HL-60/S4 treated with phorbol 12-myristate 13-acetate at 8.2 ng/mL for 4 days and 3 days (cell line): ENCODE data around the gene CDHR3.

Source experiments
- in situ Hi-C: fragments of 300-500 bp; cut with MboI; formaldehyde crosslinking; loops from 2 replicates; pipeline ENCODE4 v1.15.0; 2022; ENCODE audit warnings: low sequenced_read_pairs

The CDHR3 gene

DNA sequence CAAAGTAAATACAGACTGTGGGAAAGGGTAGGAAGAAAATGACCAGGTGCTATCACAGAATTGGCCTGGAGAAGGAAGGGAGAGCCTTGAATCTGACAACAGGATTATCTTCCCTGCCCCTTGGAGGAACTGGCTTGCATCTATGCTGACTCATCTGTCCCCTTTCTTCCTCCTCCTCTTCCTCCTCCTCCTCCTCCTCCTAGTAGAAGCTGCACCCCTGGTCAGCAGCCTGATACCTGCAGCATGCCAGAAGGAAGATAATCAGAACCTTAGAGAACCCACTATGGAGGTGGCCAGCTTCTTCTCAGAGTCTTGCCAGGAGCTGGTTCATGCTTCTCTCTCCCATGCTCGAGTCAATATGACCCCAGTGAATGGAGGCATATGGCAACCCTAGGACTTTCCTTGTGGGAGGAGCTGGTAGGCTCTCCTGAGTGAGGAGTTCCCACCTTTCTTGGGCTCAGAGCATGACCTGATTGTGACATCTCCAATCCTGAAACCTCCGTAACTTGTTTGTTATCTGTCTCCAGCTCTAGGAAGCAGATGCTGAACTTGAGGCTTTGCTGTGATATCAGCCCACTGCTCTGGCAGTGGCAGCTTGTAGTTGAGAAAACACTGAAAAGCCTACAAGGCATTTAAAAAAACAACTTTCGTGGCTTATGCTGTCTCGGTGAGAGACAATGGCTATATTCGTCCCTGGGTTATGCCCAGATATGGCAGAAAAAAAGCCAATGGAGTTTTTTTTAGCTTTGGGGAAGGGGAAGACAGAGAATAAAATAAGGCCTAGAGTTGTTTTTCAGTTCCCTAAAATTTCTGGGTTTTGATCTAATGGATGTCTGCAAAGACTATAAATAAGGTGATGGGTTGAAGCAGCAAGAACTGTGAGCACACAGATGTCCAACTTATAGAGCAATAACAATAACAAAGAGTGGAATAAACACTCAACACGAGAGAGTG is 60.6 kb downstream of the CDHR3 start:
- in situ Hi-C loops: no loop called here

DNA sequence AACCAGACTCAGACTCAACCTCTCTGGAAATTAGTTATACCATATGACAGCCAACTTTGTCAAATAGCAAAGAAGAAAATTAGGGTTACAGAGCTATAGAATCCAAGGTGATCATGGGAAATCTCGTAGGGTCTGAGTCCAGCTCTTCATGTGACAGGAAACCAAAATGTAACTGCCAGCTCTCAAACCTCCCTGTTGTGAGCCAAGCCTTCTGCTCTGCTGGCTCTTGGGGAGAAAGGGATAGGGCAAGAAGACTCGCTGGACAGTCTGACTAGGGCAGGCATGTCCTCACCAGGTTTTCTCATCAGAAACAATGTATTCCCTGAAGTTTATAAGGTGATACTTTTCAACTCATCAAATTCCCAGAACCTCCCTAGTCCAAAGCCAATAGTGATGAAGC is 63.0 kb downstream of the CDHR3 start:
- in situ Hi-C loops: loop anchor here (25.0 kb wide), 1 partner anchor 364 kb away; no protein-coding TSS in a partner anchor

DNA sequence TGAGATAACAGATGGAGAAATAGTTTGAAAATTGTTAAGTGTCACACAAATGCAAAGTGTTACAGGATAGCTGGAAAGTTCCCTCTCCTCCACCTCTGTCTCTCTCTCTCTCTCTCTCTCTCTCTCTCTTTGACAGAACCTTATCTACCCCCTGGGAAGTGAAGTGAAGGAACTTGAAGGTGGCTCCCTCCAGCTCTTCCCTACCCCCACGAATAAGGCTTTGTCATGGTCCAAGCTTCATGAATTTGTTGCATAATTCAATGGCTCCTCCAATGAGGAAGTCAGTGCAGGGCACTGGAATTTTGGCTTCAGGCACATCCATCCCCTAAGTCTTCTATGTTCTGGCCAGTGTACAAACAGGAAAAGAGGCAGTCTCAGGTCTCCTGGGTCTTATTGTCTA is 66.4 kb downstream of the CDHR3 start:
- in situ Hi-C loops: loop anchor here (25.0 kb wide), 1 partner anchor 367 kb away; no protein-coding TSS in a partner anchor

DNA sequence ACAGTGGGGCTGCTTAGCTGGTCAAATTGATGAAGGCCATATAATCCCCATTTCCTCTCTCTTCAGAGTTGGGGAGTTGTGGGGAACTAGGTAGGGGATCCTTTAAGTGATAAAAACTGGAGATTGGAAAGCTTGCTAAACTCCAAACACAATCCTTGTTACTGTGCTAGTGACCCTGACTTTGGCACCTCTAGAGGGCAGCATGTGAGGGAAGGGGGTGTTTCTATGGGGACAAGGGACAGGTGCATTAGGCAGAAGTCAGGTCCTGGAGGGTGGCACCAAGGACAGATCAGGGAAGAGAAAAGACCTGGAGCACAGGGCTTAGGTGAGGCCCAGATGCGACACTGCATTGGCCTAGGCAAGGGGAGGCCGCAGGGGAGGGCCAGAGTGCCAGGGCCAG is 66.9 kb downstream of the CDHR3 start:
- in situ Hi-C loops: loop anchor here (25.0 kb wide), 1 partner anchor 368 kb away; no protein-coding TSS in a partner anchor

DNA sequence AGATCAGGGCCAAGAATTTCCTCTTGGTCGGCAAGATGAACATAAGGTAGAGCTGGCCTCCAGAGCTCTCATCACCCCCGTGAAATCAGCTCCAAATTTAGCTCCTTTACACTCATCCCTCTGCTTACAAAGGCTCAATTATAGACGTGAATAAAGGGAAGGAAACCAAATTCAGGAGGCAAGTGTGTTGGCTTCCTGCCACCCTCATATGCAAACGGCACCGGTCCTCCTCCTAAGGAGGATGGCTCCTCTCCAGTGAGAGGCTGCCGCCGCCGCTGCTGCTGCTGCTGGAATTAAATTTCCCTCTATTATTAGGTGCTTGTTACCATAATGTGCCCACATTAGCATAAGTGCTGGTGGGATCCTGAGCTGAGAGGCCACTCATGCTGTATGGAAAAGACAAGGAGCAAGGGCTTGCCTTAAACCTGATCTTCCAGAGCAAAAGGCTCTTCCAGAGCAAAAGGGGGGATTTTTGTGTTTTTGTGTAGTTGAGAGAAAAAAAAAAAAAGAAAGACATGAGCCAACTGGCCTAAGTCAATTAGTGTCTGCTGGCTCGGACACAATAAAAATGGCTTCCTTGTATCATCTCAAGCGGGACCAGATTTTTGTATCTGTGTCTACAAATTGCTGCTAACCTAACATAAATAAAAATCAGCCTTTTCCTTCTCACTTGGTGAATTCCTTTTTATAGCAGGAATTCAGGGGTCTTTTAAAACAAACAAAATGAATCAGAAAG is 68.4 kb downstream of the CDHR3 start:
- in situ Hi-C loops: loop anchor here (25.0 kb wide), 1 partner anchor 369 kb away; no protein-coding TSS in a partner anchor

DNA sequence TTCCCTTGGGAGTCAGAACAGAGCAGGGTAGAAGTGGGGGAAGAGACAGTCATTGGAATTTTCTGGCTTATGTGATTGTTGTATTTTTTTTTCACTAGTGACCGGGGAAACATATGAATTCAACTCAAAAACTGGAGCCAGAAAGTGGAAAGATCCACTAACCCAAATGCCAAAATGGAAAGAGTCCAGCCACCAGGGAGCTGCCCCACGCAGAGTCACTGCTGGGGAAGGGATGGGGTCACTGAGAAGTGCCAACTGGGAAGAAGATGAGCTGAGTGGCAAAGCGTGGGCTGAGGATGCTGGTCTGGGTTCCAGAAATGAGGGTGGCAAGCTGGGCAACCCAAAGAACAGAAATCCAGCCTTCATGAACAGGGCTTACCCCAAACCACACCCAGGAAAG is 69.2 kb downstream of the CDHR3 start:
- in situ Hi-C loops: loop anchor here (25.0 kb wide), 1 partner anchor 370 kb away; no protein-coding TSS in a partner anchor

DNA sequence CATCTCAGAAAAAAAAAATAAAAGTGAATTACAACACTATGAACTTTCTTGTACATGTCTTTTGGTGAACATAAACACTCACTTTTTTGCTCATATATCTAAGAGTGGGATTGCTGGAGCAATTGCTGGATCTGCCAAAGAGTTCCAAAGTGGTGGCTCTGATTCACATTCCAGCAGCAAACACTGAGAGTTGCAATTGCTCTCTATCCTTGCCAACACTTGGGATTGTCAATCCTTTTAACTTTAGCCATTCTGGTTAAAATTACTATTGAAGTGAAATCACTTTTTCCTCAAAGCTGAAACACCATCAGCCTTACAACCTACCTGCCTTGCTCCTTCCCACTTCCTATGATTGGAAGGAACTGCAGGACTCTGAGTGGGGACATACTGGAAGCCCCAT is 70.7 kb downstream of the CDHR3 start:
- in situ Hi-C loops: loop anchor here (25.0 kb wide), 1 partner anchor 371 kb away; no protein-coding TSS in a partner anchor

DNA sequence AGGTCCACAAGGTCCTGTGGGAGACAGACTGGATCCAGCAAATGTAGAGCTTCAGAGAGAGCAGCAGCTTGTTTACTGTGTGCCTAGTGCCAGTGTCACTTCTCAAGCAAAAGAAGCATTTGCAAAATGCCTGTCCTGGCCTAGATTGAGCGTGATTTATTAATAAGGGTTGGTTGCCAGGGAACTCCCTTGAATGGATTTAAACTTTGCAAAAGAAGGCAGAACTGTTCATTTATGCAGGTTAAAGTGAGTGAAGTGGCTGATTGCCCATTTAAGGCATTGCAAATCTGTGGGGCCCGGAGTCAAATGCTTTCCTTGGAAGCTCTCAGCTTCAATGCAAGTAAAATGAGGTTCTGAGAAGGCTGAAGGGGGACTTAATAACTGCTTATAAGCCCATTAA is 71.3 kb downstream of the CDHR3 start:
- in situ Hi-C loops: loop anchor here (25.0 kb wide), 1 partner anchor 372 kb away; no protein-coding TSS in a partner anchor

DNA sequence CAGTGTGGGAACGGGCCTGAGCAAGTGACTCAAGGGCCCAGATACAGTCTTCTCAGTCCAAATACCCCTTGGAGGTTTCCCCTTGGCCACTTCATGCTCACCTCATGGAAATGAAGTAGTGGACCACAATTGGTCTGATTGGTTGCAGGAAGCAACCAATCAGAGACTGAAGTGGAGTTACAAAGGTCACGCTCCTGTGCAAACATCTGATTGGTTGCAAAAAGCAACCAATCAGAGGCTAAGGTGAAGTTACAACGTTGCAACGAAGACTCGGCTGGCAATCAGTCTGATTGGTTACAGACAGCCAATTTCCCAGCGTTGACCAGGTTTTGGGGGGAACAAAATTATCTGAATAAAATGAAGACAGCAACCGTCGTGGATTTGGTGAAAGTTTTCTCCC is 72.5 kb downstream of the CDHR3 start:
- in situ Hi-C loops: loop anchor here (25.0 kb wide), 1 partner anchor 373 kb away; no protein-coding TSS in a partner anchor

DNA sequence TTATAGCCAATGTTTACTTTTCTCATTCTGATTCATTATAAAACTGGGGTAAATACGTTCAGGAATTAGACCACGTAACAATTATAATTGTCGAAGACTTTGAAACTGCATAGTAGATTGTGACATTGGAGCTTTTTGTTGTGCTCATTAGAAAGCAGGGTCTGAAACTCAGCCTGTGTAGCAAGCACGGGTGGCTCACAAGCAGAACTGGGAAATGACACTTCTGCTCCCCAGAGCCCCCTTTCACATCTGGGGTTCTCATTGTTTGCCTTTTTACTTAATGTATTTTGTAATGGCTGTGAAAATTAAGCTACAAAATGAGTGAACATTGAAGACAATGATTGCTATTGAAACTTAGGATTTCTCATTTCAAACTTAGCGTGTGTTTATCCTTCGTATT is 72.9 kb downstream of the CDHR3 start:
- in situ Hi-C loops: loop anchor here (25.0 kb wide), 1 partner anchor 374 kb away; no protein-coding TSS in a partner anchor

DNA sequence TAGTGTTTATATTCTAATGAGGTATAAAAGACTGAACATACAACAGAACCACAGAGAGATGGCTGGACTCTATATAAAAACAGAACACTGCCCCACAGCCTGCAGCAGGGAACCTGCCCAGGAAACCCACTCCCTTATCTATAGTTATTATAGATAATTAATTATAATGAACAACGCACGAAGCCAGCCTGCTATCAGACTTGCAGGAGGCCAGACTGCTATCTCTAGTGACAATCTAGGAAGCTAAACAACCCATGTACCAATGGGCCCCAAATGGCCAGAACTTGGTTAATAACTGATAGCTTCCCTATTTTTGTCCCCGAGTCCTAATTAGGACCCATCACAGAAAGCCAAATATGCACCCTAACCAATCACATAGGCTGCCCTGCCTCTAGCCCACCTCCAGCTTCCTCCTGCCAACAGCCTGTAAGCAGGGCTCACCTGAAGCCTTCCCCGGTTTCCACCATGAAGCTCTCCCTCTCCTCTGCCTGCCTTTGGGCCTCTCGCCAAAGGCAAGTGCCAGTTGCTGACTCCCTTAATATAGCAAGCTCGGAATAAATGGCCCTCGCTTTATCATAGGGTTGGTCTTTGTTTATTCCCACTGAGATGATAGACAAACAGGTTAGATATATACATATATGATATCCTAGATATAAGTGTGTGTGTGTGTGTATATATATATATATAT is 74.6 kb downstream of the CDHR3 start:
- in situ Hi-C loops: loop anchor here (25.0 kb wide), 1 partner anchor 375 kb away; no protein-coding TSS in a partner anchor

DNA sequence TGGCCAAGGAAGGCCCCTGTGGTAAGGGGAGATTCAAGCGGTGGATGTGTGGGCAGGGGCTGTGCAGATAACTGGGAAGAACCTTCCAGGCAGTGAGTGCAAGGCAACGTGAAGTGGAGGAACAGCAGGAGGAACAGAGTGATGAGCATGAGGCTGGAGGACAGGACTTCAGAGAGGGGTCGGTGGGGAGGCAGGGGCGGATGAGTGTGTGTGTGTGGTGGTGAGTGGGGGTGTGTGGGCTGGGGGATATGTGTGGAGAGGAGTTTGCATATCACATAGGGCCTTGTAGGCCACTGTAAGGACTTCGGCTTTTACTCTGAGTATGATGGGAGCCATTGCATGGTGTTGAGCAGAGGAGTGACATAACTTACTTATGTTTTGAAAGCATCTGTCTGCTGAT is 75.2 kb downstream of the CDHR3 start:
- in situ Hi-C loops: loop anchor here (25.0 kb wide), 1 partner anchor 376 kb away; no protein-coding TSS in a partner anchor

DNA sequence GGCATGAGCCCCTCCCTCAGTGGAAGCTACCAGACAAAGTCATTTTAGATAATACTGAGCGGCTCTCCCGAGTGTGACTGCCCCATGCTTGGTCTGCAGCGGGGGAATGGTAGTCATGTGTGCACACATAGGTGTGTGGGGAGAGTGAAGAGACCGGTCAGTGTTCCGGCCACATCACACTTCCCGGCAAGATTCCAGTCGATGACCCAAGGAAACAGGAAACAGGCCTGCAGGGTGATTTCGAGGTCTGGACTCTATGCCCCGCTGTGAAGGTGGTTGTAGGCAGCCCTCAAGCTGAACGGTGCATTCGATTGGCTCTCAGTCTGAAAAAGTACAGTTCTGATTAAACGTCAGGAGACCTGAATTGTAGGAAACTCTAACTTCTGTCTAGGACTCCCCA is 75.9 kb downstream of the CDHR3 start:
- in situ Hi-C loops: loop anchor here (25.0 kb wide), 1 partner anchor 377 kb away; no protein-coding TSS in a partner anchor

DNA sequence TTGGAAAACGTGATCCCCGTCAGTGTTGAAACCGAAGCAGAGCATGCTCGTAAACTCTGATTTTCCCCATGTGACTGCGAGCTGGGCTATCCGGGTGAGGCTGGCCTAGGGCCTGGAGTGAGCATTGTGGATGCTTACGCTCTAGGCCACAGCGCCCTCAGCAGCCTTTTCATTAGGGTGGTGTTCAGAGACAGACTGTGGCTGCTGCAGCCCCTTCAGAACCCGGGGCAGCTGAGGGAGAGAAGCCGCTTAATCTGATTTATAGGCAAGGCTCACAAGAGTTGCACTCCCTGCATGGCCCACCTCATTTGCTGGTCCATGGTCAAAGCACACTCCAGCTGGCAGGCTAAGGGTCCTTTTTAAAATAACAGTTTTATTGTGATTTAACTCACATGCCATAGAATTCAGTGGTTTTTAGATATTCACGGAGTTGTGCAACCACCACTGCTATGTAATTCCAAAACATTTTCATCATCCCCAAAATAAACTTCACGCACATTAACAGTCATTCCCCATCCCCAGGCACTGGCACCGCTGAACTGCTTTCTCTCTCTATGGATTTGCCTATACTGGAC is 76.5 kb downstream of the CDHR3 start:
- in situ Hi-C loops: loop anchor here (25.0 kb wide), 1 partner anchor 377 kb away; no protein-coding TSS in a partner anchor

DNA sequence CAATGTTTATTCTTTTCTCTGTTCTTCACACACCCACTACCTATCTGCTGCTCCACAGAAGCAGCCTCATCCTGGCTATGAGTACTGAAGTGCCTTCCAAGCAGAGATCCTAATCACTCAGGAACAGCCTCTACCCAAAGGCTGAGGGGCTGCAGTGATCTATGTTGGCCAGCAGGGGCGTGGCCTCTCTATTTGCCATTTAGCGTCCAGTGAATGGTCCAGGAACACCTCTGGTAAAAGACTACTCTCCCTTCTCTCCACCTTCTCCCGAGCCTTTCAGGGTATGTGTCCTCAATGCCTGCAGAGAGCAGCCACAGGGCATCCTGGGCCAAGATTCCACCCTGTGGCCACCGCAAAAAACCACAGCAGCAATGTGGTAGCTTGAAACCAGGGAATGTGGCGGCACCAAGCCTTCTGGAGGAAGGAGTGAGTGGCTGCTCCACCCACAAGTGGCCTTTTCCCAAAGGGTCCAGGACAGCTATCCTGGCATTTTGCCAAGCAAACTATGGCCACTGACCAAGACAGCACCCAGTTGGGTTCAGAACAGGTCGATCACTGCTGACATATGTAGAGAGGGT is 78.2 kb downstream of the CDHR3 start:
- in situ Hi-C loops: loop anchor here (25.0 kb wide), 1 partner anchor 379 kb away; no protein-coding TSS in a partner anchor

DNA sequence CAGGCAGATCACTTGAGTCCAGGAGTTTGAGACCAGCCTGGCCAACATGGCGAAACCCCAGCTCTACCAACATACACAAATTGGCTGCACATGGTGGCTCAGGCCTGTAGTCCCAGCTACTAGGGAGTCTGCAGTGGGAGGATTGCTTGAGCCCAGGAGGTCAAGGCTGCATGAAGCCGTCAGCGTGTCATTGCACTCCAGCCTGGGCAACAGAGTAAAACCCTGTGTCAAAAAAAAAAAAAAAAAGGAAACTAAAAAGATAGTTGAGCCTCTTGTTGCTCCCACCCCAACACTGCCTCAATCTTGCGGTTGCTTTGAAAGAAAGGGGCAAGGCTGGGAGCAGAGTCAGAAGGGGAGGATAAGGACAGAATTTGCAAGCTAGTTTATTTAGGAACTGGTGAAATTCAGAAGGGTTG is 79.1 kb downstream of the CDHR3 start:
- in situ Hi-C loops: loop anchor here (25.0 kb wide), 1 partner anchor 380 kb away; no protein-coding TSS in a partner anchor

DNA sequence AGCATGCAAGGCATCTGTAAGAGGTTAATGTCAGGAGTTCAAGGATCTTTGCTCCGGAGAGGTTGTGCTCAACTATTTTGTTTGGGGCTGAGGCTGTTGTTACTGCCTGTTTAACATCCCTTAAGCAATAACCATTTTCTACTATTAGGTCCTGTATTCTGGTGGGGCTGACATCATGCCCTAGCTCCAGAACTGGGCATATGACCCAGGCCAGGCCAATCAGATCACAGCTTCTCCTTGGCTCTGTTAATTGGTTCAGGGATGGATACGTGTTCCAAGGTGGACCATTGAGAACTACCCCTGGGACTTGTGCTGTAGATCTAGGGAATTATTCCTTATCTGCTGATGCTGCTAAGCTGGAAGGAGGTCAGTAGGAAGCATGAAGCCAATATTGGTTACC is 82.1 kb downstream of the CDHR3 start:
- in situ Hi-C loops: loop anchor here (25.0 kb wide), 1 partner anchor 383 kb away; no protein-coding TSS in a partner anchor

DNA sequence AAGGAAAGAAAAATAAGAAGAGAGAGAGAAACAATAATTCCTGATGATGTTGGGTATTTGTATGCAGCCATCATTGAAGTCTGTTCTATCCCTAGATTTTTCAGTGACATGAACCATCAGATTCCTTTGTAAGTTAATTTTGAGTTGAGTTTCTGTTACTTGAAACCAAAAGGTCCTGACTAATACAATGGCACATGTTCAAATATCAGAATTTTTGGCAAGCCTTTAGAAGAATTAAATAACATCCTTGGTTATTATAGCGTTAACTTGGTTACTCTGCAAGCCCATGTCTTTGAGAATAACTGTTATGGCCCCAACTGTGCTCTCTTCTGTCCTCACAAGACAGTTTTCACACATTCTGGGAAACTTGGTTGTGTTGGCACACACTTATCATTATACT is 82.5 kb downstream of the CDHR3 start:
- in situ Hi-C loops: loop anchor here (25.0 kb wide), 1 partner anchor 383 kb away; no protein-coding TSS in a partner anchor

DNA sequence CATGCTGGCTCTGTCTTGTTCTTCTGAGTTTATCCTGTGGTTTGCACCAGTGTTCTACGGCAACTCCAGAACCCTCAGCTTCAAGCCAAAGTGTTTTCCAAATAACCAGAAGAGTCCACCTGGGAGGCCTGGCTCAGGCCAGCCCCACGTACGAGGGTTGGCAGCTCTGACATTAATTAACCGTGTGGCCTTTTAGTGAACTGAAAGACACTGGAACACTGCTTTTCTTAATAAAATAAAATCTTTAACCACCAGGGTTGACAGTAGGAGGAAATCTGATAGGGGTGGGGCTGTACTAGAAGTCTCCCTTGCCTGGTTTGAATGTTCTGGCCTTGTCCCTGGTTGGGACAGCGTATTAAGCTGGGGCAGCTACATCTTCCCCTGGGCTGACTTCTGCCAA is 84.1 kb downstream of the CDHR3 start:
- in situ Hi-C loops: loop anchor here (25.0 kb wide), 1 partner anchor 385 kb away; no protein-coding TSS in a partner anchor
